ENCODE results near the gene KNSTRN.
A peak's percentile ranks its signal among the peaks of the same experiment; 100 is the strongest.

KNSTRN gene

DNA sequence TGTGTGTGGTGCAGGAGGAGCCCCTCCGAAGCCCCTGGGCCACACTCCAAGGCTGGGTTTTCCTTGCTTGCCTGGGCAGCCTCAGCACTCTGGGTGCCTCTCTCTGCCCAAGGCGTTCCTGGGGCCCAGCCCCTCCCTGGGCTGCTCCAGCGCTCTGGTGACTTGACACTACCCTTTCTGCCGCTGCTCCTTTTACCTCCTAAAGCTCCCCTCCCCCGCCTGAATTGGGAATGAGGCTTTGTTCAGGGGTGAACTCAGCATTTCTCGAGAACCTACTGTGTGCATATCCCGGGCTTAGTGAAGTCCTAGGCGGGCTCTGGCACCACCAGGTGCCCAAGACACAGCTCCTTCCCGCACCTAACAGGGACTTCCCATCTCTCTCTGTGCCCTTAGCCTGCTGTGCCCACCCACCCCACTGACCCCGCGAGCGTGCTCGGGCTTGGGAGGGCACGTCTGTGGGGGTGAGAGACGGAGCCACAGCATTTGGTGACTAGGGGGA is 57.0 kb downstream of the KNSTRN start (continued):
- TF ChIP-seq ZNF747 (tag by site-specific recombination; IDR thresholded peaks at IDR 0.05) (no peak), ZNF292 (tag by site-specific recombination; IDR thresholded peaks at IDR 0.05; ENCODE audit: borderline replicate concordance, low read depth) (no peak), SP2 (tag by site-specific recombination; IDR thresholded peaks at IDR 0.05) (no peak), ZNF391 (tag by site-specific recombination; IDR thresholded peaks at IDR 0.05; ENCODE audit: borderline replicate concordance, low read depth) (no peak), MZF1 (tag by site-specific recombination; IDR thresholded peaks at IDR 0.05; ENCODE audit: borderline replicate concordance) (no peak), ZNF596 (tag by site-specific recombination; IDR thresholded peaks at IDR 0.05) (no peak), ZNF19 (tag by site-specific recombination; IDR thresholded peaks at IDR 0.05; ENCODE audit: low read depth) (no peak), ZFP37 (tag by site-specific recombination; IDR thresholded peaks at IDR 0.05) (no peak), ZBTB8A (tag by site-specific recombination; IDR thresholded peaks at IDR 0.05) (peak; percentile 28), ZNF157 (tag by site-specific recombination; IDR thresholded peaks at IDR 0.05) (no peak), ZNF311 (tag by site-specific recombination; IDR thresholded peaks at IDR 0.05; ENCODE audit: borderline replicate concordance) (no peak), MYNN (tag by site-specific recombination; IDR thresholded peaks at IDR 0.05; ENCODE audit: borderline replicate concordance) (no peak), SP3 (tag by site-specific recombination; IDR thresholded peaks at IDR 0.05) (no peak), GLIS2 (tag by site-specific recombination; IDR thresholded peaks at IDR 0.05) (peak; percentile 62)
- TF ChIP-seq, protein P1, sequence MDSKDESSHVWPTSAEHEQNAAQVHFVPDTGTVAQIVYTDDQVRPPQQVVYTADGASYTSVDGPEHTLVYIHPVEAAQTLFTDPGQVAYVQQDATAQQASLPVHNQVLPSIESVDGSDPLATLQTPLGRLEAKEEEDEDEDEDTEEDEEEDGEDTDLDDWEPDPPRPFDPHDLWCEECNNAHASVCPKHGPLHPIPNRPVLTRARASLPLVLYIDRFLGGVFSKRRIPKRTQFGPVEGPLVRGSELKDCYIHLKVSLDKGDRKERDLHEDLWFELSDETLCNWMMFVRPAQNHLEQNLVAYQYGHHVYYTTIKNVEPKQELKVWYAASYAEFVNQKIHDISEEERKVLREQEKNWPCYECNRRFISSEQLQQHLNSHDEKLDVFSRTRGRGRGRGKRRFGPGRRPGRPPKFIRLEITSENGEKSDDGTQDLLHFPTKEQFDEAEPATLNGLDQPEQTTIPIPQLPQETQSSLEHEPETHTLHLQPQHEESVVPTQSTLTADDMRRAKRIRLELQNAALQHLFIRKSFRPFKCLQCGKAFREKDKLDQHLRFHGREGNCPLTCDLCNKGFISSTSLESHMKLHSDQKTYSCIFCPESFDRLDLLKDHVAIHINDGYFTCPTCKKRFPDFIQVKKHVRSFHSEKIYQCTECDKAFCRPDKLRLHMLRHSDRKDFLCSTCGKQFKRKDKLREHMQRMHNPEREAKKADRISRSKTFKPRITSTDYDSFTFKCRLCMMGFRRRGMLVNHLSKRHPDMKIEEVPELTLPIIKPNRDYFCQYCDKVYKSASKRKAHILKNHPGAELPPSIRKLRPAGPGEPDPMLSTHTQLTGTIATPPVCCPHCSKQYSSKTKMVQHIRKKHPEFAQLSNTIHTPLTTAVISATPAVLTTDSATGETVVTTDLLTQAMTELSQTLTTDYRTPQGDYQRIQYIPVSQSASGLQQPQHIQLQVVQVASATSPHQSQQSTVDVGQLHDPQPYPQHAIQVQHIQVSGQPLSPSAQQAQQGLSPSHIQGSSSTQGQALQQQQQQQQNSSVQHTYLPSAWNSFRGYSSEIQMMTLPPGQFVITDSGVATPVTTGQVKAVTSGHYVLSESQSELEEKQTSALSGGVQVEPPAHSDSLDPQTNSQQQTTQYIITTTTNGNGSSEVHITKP (tag by site-specific recombination; IDR thresholded peaks at IDR 0.05) = peak; percentile 8; the same call in 1 of the 2 replicates
- TF ChIP-seq, protein P2, sequence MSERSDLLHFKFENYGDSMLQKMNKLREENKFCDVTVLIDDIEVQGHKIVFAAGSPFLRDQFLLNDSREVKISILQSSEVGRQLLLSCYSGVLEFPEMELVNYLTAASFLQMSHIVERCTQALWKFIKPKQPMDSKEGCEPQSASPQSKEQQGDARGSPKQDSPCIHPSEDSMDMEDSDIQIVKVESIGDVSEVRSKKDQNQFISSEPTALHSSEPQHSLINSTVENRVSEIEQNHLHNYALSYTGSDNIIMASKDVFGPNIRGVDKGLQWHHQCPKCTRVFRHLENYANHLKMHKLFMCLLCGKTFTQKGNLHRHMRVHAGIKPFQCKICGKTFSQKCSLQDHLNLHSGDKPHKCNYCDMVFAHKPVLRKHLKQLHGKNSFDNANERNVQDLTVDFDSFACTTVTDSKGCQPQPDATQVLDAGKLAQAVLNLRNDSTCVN (tag by site-specific recombination; optimal IDR thresholded peaks at IDR 0.05) = peak; percentile 23
- TF ChIP-seq, protein P3, sequence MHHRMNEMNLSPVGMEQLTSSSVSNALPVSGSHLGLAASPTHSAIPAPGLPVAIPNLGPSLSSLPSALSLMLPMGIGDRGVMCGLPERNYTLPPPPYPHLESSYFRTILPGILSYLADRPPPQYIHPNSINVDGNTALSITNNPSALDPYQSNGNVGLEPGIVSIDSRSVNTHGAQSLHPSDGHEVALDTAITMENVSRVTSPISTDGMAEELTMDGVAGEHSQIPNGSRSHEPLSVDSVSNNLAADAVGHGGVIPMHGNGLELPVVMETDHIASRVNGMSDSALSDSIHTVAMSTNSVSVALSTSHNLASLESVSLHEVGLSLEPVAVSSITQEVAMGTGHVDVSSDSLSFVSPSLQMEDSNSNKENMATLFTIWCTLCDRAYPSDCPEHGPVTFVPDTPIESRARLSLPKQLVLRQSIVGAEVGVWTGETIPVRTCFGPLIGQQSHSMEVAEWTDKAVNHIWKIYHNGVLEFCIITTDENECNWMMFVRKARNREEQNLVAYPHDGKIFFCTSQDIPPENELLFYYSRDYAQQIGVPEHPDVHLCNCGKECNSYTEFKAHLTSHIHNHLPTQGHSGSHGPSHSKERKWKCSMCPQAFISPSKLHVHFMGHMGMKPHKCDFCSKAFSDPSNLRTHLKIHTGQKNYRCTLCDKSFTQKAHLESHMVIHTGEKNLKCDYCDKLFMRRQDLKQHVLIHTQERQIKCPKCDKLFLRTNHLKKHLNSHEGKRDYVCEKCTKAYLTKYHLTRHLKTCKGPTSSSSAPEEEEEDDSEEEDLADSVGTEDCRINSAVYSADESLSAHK (tag by site-specific recombination; IDR thresholded peaks at IDR 0.05) = peak; percentile 52
- TF ChIP-seq, protein P4, sequence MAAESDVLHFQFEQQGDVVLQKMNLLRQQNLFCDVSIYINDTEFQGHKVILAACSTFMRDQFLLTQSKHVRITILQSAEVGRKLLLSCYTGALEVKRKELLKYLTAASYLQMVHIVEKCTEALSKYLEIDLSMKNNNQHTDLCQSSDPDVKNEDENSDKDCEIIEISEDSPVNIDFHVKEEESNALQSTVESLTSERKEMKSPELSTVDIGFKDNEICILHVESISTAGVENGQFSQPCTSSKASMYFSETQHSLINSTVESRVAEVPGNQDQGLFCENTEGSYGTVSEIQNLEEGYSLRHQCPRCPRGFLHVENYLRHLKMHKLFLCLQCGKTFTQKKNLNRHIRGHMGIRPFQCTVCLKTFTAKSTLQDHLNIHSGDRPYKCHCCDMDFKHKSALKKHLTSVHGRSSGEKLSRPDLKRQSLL (tag by site-specific recombination; IDR thresholded peaks at IDR 0.05) = peak; percentile 56; the same call in 1 of the 2 replicates
